NCI-H2227 (cell line): ENCODE measurements around the gene PHKG2.
A peak's percentile ranks its signal among the peaks of the same experiment; 100 is the strongest.
"Not testable (repeated sequence)": the region's sequence is repeated elsewhere in the genome, so short reads cannot be mapped to it uniquely, and the experiment has no call there.

Source experiments
- DNase-seq: peaks from one replicate; lab custom pipeline; 2025; ENCODE audit not compliant: unreplicated experiment; lab: John Stamatoyannopoulos, UW

The PHKG2 gene, protein sequence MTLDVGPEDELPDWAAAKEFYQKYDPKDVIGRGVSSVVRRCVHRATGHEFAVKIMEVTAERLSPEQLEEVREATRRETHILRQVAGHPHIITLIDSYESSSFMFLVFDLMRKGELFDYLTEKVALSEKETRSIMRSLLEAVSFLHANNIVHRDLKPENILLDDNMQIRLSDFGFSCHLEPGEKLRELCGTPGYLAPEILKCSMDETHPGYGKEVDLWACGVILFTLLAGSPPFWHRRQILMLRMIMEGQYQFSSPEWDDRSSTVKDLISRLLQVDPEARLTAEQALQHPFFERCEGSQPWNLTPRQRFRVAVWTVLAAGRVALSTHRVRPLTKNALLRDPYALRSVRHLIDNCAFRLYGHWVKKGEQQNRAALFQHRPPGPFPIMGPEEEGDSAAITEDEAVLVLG

DNA sequence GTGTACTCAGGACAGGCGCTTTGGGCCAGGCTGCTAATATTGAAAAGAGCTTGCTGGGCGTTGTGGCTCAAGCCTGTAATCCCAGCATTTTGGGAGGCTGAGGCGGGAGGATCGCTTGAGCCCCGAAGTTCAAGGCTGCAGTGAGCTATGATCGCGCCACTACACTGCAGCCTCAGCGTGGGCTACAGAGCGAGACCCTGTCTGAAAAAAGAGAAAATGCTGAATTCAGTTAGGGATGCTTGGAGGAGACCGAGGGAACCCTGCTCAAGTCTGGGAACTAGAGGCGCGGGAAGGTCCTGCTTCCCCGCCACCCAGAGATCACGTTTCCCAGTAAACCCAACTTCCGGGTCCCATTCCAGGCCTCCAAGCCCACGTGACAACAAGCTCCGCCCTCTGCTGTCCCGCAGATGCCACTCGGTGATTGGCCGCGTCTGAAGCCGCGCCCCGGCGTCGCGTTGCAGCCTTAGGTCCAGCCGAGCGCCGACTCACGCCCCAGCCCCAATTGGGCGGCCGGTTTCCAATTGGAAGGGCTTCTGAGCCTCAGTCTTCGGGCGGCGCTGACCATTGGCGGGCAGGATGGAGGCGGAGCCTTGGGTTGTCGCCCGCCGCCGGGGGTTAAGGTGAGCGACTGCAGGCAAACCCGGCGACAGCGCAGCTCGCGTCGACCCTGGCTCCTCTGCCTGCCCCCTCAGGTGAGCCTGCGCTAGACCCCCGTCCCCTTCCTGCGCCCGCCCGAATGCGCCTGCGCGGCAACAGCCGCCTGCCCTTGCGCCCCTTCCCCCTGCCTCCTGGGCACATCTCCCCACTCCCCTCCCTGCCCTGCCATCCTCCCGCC, at the start of gene PHKG2:
Gene PHKG2 (plus strand): TSS at position 627 of the 835 bp plus-strand sequence. CDS start 396 bp downstream, outside the sequence.
- DNase-seq, result peak; percentile 100

DNA sequence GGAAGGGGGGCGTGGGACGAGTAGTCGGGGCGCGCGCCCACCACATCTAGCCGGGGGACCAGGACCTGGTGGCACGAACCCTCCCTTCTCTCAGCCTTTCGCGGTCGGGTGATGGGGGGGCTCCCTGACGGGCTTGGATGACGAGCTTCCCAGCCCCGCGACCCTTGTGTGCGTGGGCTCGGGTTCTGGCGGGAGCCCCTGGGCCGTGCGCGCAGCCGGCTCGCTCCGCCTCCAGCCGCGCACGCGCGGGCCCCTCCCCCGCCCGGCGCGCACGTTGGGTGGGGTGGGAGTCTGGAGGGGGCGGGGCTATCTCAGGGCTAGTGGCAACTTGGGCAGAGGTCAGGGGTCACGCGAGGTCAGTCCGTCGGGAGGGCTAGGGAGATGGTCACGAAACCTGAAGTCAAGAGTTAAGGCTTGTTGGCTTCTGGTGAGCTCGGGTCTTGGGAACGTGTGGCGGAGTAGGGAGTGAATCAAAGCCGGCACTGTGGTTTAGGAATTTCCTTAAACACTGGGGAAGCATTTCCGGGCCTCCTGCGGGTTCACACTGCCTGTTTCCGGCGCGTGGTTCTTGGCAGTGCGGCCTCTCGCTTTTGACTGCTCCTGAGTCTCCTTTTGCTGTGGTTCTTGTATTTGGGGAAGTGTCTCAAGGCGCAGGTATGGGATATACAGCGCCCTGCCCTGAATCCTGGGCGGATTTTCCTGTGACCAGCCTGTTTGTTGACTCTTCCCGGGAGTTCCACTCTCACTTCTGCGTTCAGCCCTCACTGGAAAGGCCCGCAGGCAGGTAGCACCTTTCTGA, 49.2 kb upstream of the PHKG2 start, which contains the start of gene SRCAP:
Gene SRCAP (plus strand): TSS at position 356 of the 799 bp plus-strand sequence. CDS start 1,654 bp downstream, outside the sequence.
- peak; percentile 93 for DNase-seq

DNA sequence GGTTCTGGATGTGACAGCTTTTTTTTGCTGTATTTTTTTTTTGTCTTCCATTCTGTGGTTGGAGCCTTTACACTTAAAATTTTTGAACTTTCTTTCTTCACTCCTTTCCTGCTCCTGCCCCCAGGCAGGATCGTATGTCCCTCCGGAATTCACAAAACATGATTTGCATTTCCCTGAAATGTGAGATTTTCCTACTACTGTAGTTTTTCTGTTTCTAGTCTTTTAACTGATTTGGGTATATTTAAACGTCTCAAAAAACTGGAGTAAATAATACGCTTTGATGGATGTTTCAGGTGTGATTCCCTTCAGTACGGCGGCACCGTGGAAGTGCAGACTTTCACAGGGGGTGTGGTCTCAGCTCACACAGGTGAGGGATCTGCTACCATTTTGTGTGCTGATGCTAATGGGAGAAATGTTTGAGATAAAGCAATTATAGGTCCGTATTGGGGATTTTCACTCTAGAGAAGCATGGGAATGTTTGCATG, 48.6 kb upstream of the PHKG2 start:
- no peak for DNase-seq

DNA sequence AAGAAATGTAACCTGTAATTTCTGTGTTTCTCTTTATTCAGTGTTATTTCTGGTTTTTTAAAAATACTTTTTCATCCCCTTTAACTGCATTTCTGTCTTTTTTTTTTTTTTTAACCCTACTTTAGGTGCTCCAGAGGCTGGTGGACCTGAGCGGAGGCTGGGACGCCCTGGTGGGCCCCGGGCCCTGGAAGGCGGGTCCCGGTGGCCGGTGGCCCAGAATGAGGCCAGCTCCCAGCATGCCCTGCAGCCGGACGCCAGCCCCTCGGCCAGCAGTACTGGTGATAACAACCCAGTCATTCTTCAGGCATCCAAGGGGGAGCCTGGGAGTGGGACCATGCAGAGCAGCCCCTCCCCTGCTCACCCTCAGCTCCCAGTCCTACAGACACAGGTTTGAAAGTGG, 47.7 kb upstream of the PHKG2 start:
- no peak for DNase-seq

DNA sequence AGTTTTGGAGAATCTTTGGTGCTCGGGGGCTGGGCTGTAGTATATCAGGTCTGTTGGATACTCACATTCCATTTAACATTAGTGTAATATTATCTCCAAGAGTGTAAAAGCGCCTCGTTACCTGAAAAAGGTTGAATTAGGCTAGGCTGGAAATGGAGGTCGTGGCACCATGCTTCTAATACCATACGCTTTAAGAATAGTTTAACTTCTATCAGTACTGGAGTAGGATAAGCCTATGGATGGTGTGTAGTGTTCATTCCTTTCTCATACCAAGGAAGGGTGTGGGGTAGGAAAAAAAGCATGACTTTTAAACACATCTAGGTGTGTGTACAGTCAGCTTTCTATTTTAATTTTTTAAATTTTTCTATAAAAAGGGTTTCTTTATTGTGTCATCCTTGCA, 47.3 kb upstream of the PHKG2 start:
- no peak for DNase-seq

DNA sequence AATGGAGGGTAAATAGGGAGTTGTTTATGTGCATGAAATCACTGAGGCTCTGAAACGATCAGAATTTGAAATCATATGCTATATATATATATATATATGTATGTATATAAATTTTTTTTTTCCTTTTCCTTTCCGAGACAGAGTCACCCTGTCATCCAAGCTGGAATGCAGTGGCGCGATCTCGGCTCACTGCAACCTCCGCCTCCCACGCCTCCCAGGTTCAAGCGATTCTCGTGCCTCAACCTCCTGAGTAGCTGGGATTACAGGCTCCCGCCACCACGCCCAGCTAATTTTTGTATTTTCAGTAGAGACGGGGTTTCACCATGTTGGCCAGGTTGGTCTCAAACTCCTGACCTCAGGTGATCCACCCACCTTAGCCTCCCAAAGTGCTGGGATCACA, 45.2 kb upstream of the PHKG2 start:
- not testable (repeated sequence) for DNase-seq

DNA sequence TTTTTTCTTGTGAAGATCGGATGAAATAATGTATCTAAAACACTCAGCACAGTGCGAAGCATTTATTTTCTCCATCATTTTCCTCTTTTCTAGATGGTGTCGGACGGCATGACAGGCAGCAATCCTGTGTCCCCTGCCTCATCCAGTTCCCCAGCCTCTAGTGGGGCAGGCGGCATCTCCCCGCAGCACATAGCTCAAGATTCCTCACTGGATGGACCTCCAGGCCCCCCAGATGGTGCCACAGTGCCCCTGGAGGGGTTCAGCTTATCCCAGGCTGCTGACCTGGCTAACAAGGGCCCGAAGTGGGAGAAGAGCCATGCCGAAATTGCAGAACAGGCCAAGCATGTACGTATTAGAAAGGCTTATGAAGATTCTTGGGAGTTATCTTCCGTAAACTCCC, 44.3 kb upstream of the PHKG2 start:
- no peak for DNase-seq

DNA sequence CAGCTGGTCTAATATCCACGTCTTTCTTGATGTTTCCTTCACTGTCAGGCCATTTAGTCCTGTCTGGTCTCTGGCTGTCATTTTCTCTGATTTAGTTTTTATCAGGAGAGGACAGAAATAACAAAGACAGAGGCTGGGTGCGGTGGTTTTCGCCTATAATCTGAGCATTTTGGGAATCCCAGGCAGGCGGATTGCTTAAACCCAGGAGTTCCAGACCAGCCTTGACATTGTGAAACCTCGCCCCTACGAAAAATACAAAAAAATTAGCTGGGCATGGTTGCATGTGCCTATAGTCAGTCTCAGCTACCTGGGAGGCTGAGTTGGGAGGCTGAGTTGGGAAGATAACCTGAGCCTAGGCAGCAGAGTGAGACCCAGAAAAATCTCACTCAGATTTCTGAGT, 42.2 kb upstream of the PHKG2 start:
- DNase-seq, result no peak

DNA sequence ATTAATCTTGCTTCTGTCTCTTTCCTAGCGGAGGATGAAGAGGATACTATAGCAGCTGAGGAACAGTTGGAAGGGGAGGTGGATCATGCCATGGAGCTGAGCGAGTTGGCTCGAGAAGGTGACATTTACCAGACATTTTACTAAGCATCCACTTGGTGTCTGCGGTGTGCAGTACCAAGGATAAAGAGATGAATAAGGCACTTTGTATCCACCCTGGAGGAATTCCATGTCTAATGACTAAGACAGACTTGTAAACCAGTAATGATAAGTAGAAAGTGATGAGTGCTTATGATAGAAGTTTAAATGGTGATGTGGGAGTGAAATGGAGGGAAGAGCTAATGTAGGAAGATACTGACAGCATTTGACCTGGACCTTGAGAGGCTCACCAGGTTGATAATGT, 37.3 kb upstream of the PHKG2 start:
- no peak for DNase-seq

DNA sequence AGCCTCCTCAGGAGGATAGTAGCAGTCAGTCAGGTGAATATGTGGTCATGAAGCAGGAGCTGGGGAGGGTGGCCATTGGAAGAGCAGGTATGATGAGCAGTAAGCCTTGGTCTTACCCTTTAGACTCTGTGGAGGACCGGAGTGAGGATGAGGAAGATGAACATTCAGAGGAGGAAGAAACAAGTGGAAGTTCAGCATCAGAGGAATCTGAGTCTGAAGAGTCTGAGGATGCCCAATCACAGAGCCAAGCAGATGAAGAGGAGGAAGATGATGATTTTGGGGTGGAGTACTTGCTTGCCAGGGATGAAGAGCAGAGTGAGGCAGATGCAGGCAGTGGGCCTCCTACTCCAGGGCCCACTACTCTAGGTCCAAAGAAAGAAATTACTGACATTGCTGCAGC, 36.5 kb upstream of the PHKG2 start:
- DNase-seq, result no peak

DNA sequence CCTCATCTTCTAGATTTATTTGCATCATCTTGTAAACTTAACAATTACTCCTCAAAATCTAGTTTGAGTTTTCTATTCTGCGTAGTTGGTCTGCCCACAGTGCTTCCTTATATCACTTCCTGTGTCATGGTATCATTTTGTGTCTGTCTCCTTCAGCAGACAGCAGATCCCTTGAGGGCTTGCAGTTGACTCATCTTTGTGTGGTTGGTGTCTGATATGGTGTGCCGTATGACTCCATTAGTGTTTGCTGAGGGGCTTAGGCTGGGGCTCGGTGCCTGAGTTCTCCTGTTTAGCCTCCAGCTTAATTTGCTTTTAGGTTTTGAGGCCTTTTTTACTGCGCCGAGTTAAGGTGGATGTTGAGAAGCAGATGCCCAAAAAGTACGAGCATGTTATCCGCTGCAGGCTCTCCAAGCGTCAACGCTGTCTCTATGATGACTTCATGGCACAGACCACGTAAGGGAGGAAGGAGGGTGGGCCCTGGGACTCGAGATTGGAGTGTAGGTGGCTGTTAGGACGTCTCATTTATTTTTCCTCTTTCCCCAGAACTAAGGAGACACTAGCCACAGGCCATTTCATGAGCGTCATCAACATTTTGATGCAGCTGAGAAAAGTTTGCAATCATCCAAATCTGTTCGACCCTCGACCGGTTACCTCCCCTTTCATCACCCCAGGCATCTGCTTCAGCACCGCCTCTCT, 32.3 kb upstream of the PHKG2 start:
- no peak for DNase-seq

DNA sequence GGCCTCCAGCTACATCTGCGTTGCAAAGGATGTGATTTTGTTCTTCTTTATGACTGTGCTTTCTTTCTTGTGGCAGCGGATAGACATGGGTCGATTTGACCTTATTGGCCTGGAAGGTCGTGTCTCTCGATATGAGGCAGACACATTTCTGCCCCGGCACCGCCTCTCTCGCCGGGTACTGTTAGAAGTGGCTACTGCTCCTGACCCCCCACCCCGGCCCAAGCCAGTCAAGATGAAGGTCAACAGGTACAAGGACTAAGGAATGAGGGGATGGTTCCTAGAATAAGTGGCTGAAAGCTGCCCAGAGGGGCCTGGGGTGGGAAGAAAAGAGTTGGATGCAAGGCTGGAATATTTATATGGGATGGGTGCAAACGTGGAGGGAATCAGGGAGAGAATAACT, 28.1 kb upstream of the PHKG2 start:
- DNase-seq, result no peak

DNA sequence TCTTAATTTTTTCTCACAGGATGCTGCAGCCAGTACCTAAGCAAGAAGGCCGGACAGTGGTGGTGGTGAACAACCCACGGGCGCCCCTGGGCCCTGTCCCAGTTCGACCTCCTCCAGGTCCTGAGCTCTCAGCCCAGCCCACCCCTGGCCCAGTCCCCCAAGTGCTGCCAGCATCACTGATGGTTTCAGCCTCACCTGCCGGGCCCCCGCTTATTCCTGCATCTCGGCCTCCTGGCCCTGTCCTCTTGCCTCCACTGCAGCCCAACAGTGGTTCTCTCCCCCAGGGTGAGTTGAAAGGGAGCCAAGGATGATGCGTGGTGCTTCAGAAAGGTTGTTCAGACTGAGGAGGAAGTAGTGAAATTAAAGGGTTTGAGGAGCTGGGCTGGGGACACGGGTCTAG, 27.5 kb upstream of the PHKG2 start:
- no peak for DNase-seq

DNA sequence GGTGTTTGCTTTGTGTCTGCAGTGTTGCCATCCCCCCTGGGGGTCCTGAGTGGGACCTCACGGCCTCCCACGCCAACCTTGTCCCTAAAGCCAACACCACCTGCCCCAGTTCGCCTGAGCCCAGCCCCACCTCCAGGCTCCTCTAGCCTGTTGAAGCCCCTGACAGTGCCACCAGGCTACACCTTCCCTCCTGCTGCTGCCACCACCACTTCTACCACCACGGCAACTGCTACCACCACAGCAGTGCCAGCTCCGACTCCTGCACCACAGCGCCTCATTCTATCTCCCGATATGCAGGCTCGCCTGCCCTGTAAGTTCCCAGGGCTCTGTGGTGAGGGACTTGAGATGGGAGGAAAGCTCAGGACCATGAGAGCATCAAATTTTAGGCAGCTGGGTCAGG, 27.1 kb upstream of the PHKG2 start:
- DNase-seq, result no peak

DNA sequence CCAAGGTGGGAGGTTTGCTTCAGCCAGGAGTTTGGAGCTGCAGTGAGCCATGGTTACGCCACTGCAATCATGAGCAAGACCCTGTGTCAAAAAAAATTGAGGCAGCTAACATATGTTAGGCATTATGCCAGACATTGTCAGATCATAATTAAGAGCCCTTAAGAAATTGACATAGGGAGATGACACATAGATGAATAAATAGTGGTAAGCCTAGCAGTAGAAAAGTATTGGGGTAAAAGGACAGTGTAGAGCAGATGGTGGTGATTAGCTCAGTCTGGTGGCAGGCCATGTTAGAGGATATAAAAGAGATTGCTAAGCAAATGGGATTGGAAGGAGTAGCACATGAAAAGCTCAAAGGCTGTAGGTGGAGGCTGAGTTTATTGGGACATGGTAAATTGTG, 26.6 kb upstream of the PHKG2 start:
- DNase-seq, result no peak

DNA sequence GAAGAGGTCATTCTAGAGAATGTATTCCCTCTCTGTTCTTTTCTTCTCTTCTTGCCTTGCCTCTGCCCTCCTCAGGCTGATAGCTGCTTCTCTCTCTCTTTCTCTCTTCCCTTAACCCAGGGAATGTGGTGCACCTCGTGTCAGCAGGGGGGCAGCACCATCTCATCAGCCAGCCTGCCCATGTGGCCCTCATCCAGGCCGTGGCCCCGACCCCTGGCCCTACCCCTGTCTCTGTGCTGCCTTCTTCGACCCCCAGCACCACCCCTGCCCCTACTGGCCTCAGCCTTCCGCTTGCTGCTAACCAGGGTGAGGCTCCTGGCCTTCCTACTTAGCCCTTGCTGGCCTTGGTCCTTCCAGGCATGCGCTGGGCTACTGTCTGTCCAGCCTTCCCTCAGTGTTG, 25.8 kb upstream of the PHKG2 start:
- DNase-seq, result no peak

DNA sequence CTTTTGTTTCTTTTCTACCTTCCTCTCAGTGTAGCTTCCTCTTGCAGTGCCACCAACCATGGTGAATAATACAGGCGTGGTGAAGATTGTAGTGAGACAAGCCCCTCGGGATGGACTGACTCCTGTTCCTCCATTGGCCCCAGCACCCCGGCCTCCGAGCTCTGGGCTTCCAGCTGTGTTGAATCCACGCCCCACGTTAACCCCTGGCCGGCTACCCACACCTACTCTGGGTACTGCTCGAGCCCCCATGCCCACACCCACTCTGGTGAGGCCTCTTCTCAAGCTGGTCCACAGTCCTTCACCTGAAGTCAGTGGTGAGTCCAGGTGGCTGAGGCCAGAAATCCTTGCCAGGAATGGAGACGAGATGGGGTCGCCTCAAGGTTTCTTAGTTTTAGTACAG, 25.3 kb upstream of the PHKG2 start:
- no peak for DNase-seq

DNA sequence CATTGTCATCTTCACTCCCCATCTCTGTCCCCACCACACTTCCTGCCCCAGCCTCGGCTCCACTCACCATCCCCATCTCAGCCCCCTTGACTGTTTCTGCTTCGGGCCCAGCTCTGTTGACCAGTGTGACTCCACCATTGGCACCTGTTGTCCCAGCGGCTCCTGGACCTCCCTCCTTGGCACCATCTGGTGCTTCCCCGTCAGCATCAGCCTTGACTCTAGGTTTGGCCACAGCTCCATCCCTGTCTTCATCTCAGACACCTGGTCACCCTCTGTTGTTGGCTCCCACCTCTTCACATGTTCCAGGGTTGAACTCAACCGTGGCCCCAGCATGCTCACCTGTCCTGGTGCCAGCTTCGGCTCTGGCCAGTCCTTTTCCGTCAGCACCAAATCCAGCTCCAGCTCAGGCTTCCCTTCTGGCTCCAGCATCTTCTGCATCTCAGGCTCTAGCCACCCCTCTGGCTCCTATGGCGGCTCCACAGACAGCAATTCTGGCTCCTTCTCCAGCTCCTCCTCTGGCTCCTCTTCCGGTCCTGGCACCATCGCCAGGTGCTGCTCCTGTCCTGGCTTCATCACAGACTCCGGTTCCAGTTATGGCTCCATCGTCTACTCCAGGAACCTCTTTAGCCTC, 24.4 kb upstream of the PHKG2 start:
- DNase-seq, result no peak

DNA sequence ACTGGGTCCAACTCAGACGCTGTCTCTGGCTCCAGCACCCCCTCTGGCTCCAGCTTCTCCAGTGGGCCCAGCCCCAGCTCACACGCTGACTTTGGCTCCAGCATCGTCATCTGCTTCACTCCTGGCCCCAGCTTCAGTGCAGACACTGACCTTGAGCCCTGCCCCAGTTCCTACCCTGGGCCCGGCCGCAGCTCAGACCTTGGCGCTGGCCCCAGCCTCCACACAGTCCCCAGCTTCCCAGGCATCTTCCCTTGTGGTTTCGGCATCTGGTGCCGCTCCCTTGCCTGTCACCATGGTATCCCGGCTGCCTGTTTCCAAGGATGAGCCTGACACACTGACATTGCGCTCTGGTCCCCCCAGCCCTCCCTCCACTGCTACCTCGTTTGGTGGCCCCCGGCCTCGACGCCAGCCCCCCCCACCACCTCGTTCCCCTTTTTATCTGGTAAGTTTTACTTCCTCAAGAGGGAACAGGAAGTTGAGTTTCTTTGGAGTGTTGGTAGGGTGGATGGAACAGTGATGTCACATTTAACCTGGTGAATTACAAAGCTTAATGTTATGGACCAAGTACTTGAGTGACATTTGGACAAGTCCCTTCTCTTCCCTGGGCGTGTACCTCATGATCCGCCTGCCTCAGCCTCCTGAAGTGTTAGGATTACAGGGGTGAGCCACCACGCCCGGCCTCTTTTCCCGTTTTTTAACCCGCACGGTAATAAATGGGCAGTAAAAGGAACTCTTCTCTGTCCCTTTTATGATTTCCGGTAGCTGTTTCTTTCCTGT, 23.4 kb upstream of the PHKG2 start:
- no peak for DNase-seq
